ENCODE results near the gene F11R. TPM values are rescaled to one million over a fixed set of nuclear protein-coding genes. Genes with fewer than 3 reads are reported as not detected.
A peak's percentile ranks its signal among the peaks of the same experiment; 100 is the strongest.
"Not testable (repeated sequence)": the region's sequence is repeated elsewhere in the genome, so short reads cannot be mapped to it uniquely, and the experiment has no call there.

Gene F11R
- total RNA-seq, 1 experiment from 2014 or later: 173 TPM

DNA sequence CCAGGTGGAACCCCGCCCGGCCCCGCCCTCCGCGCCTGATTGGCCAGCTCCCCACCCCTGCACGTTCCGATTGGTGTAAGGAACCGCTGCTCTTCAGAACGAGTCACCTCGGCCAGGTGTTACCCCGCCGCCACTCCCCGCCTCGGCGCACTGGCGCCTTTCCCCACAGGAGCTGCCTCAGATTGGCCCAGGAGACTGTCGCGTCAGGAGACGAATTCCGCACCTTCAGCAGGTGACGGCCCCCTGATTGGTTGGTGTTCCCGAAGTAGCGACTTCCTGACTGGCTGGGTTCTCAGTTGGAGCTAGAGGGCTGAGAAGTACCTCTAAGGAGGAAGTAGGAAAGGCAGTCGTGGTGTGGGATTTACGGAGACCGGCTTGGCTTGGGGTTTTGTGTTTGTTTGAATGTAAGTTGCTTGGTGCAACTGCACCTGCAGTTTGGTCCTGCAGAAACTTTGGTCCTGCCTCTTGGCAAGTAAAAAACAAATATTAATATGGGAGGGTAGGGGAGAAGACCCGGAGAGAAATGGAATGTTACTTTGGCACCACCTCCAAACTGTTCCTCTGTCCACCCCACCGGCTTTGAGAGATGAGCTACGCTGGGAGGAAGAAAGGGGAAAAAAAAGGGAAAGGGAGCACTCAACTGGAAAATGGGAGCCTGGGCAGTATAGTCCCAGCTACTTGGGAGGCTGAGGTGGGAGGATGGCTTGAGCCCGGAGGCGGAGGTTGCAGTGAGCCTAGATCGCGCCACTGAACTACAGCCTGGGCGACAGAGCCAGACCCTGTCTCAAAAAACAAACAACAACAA lies 415 bp upstream of the F11R start:
- TF ChIP-seq, protein P1, sequence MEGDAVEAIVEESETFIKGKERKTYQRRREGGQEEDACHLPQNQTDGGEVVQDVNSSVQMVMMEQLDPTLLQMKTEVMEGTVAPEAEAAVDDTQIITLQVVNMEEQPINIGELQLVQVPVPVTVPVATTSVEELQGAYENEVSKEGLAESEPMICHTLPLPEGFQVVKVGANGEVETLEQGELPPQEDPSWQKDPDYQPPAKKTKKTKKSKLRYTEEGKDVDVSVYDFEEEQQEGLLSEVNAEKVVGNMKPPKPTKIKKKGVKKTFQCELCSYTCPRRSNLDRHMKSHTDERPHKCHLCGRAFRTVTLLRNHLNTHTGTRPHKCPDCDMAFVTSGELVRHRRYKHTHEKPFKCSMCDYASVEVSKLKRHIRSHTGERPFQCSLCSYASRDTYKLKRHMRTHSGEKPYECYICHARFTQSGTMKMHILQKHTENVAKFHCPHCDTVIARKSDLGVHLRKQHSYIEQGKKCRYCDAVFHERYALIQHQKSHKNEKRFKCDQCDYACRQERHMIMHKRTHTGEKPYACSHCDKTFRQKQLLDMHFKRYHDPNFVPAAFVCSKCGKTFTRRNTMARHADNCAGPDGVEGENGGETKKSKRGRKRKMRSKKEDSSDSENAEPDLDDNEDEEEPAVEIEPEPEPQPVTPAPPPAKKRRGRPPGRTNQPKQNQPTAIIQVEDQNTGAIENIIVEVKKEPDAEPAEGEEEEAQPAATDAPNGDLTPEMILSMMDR (IDR thresholded peaks at IDR 0.05; ENCODE audit: unreplicated experiment): no peak
- CTCF ChIA-PET: interaction anchor here (0.5 to 2.8 kb wide), 19 partner anchors 10 to 1514 kb away, joined by 3 to 35 read pairs (median 5); partner anchors contain the start of genes NECTIN4, TSTD1 and USF1
- intact Hi-C loops (cut with micrococcal nuclease; ENCODE audit: unreplicated experiment): no loop called here
- H3K4me3 Mint-ChIP-seq (ENCODE audit: low read depth, unreplicated experiment): peak overlapping the region; percentile 91
- peak overlapping the region; percentile 94 for H3K27ac Mint-ChIP-seq (ENCODE audit: unreplicated experiment)
- H3K4me1 Mint-ChIP-seq (ENCODE audit: low read depth, unreplicated experiment): peaks cover 58% of the 10 kb centered on the region
- DNase-seq: peak; percentile 99
- BruUV-seq (replicated peaks): TSS peak; percentile 96
- H3K9me3 Mint-ChIP-seq (ENCODE audit: low read depth, unreplicated experiment): no peaks in the 10 kb centered on the region
- H3K27me3 Mint-ChIP-seq (ENCODE audit: unreplicated experiment): no peaks in the 10 kb centered on the region
- peaks cover 57% of the 10 kb centered on the region for H3K36me3 Mint-ChIP-seq (ENCODE audit: insufficient read depth, unreplicated experiment)

DNA sequence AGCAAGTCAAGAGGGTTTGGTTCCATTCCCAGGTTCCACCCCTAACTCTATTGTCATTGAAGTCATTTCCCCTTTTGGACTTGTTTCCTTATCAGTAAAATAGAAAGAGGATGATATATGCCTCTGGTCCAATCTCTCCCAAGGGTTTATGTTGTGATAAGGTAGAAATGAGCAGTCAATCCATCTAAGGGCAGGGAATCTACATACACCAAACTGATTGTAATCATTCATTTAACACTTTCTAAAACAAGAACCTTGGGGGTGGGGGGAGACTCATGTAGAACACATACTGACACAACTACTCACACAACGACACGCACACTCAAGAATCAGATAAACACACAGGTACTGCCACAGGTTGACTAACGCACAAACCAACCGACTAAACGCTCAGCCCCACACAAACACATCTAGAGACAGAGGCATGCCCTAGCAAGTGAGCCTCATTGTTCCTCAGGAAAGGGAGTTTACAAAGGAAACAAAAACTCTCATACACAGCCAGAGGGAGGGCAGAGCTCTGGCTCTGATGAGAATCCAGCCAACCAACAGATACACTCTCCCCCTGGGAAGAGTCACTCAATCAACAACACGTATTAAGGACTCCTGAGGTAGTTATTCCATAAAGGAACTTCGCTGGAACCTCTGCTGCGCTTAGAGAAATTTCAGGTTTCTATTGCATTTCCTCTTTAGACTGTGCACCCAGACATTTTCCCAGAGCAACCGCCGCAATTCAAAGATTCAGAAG lies 1.0 kb downstream of the F11R start:
- Mint-ChIP-seq H3K27ac (ENCODE audit: unreplicated experiment) (peak overlapping the region; percentile 94), H3K4me1 (ENCODE audit: low read depth, unreplicated experiment) (peaks cover 51% of the 10 kb centered on the region), H3K36me3 (ENCODE audit: insufficient read depth, unreplicated experiment) (peaks cover 58% of the 10 kb centered on the region), H3K4me3 (ENCODE audit: low read depth, unreplicated experiment) (peak overlapping the region; percentile 91), H3K27me3 (ENCODE audit: unreplicated experiment) (no peaks in the 10 kb centered on the region), H3K9me3 (ENCODE audit: low read depth, unreplicated experiment) (no peaks in the 10 kb centered on the region)
- no peak for DNase-seq
- no TSS peak for BruUV-seq (replicated peaks)
- TF ChIP-seq, protein P1 (IDR thresholded peaks at IDR 0.05; ENCODE audit: unreplicated experiment): no peak
- CTCF ChIA-PET: interaction anchor here (0.6 to 2.8 kb wide), 9 partner anchors 12 to 69 kb away, joined by 3 to 35 read pairs (median 6); partner anchors contain the start of genes NECTIN4 and TSTD1
- intact Hi-C loops (cut with micrococcal nuclease; ENCODE audit: unreplicated experiment): no loop called here

DNA sequence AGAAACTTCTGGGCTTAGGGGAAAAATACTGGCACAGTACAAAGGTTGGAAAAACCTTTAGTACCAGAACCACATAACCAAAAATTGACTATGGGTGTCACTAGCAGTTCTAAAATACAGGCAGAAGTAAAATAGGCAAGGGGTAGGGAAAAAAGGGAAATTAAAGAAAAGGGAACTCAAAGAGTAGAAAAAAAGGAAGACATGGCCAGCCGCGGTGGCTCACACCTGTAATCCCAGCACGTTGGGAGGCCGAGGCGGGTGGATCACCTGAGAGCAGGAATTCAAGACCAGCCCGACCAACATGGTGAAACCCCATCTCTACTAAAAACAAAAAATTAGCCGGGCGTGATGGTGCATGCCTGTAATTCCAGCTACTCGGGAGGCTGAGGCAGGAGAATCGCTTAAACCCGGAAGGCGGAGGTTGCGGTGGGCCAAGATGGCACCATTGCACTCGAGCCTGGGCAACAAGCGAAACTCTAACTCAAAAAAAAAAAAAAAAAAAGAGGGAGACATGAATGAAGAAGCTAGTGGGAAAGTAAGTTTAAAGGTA lies 1.8 kb downstream of the F11R start:
- intact Hi-C loops (cut with micrococcal nuclease; ENCODE audit: unreplicated experiment); DNase-seq; H3K27me3 Mint-ChIP-seq (ENCODE audit: unreplicated experiment); H3K9me3 Mint-ChIP-seq (ENCODE audit: low read depth, unreplicated experiment); BruUV-seq (replicated peaks): not testable (repeated sequence)
- peaks cover 63% of the 10 kb centered on the region for H3K36me3 Mint-ChIP-seq (ENCODE audit: insufficient read depth, unreplicated experiment)
- CTCF ChIA-PET: interaction anchor here (0.6 to 2.8 kb wide), 3 partner anchors 19 to 26 kb away, joined by 3 to 35 read pairs (median 4); no protein-coding TSS in a partner anchor
- H3K27ac Mint-ChIP-seq (ENCODE audit: unreplicated experiment): peak overlapping the region; percentile 94
- H3K4me1 Mint-ChIP-seq (ENCODE audit: low read depth, unreplicated experiment): peaks cover 52% of the 10 kb centered on the region
- peak overlapping the region; percentile 91 for H3K4me3 Mint-ChIP-seq (ENCODE audit: low read depth, unreplicated experiment)

DNA sequence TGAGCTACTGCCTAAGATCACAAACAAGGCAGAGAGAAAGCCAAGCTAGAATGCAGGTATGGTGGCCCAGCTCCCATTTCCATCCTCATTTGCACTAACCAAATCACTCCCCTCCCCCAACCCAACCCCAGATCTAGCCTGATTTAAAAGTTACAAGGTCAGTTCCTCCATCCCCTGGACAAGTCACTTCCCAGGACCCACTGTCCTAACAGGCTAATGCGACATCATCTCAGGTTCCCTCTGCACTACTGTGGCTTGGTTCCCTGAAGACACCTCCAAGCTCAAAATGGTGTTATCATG lies 2.4 kb downstream of the F11R start:
- DNase-seq: no peak
- H3K27ac Mint-ChIP-seq (ENCODE audit: unreplicated experiment): peak overlapping the region; percentile 94
- peaks cover 69% of the 10 kb centered on the region for H3K36me3 Mint-ChIP-seq (ENCODE audit: insufficient read depth, unreplicated experiment)
- CTCF ChIA-PET: interaction anchor here (0.8 to 1.4 kb wide), 3 partner anchors 21 to 26 kb away, joined by 3 to 5 read pairs (median 4); no protein-coding TSS in a partner anchor
- no peaks in the 10 kb centered on the region for H3K27me3 Mint-ChIP-seq (ENCODE audit: unreplicated experiment)
- no peaks in the 10 kb centered on the region for H3K9me3 Mint-ChIP-seq (ENCODE audit: low read depth, unreplicated experiment)
- BruUV-seq (replicated peaks): no TSS peak
- H3K4me1 Mint-ChIP-seq (ENCODE audit: low read depth, unreplicated experiment): peaks cover 58% of the 10 kb centered on the region
- TF ChIP-seq, protein P1 (IDR thresholded peaks at IDR 0.05; ENCODE audit: unreplicated experiment): no peak
- intact Hi-C loops (cut with micrococcal nuclease; ENCODE audit: unreplicated experiment): no loop called here
- peak overlapping the region; percentile 91 for H3K4me3 Mint-ChIP-seq (ENCODE audit: low read depth, unreplicated experiment)
